HG02970 (cell line): ENCODE data around the gene WNT3.
"Not testable (repeated sequence)": the region's sequence is repeated elsewhere in the genome, so short reads cannot be mapped to it uniquely, and the experiment has no call there.

Experiments used
- ATAC-seq: cut with Tn5 transposase; IDR thresholded peaks from one replicate; pipeline ENCODE4 v1.9.1; 2021; ENCODE audit warnings: mild to moderate bottlenecking, moderate library complexity, moderate number of reproducible peaks; ENCODE audit not compliant: unreplicated experiment, low FRiP score

The WNT3 gene, protein sequence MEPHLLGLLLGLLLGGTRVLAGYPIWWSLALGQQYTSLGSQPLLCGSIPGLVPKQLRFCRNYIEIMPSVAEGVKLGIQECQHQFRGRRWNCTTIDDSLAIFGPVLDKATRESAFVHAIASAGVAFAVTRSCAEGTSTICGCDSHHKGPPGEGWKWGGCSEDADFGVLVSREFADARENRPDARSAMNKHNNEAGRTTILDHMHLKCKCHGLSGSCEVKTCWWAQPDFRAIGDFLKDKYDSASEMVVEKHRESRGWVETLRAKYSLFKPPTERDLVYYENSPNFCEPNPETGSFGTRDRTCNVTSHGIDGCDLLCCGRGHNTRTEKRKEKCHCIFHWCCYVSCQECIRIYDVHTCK

DNA sequence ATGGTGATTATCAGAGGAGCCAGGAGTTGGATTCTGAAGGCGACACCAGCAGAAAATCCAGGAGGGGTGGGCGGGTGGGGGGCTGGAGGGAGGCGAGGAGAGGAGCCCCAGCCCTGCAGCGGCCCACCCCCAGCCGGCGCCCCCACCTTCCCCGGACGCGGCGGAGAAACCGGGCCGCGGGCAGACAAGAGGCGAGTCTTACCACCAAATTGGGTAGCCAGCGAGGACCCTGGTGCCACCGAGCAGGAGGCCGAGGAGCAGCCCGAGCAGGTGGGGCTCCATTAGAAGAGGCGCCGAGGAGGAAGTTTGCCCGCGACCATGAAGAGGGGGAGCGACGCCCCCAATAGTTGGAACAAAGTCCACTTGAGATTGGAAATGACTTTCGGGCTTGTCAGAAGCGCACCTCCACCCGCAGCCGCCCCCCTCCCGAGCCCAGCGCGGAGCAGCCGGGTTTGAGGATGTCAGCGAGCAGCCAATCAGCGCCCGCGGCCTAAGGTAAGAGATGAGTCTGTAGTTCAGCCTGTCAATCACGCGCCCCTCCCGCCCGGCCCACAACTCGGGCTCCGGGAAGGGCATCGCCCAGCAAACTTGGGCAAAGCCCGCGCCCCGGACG is at the start of gene WNT3:
TSS of gene WNT3 (minus strand) at position 377 of the 613 bp plus-strand sequence. CDS start at position 282, 95 bp downstream.
- ATAC-seq = no peak

DNA sequence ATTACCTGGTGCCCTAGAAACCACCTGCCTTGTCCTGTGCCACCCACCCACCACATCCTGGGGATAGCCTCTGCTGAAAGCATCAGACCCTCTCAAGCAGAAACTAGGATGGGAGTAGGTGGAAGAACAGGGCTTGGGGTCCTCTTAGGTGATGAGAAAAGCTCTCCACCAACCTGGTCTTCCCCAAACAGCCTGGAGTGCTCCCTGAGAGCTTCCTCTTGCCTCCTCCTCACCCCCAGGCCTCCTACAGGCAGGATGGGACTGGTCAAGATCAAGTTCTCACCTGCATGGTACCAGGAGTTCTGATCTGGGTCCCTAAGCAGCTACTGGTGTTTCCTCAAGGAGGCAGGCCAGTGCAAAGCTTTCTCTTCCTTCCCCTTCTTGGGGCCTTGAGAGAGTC is 48.3 kb upstream of the WNT3 start:
- no peak for ATAC-seq

DNA sequence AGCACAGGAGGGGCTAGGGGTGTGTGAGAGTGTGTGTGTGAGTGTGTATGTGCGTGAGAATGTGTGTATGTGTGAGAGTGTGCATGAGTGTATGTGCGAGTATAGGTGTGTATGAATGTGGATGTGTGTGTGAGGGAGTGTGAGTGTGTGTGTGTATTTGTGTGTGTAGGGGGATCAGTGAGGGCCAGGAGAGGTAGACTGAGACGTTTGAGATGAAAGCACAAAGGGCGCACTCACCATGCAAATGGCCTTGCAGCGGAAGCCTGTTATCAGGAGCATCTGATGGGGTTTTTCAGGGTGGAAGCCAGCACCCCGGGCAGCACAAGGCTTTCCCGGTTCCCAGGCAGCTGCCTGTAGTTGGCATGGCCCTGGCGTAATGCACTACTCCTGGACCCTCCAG is 47.8 kb upstream of the WNT3 start:
- ATAC-seq = no peak

DNA sequence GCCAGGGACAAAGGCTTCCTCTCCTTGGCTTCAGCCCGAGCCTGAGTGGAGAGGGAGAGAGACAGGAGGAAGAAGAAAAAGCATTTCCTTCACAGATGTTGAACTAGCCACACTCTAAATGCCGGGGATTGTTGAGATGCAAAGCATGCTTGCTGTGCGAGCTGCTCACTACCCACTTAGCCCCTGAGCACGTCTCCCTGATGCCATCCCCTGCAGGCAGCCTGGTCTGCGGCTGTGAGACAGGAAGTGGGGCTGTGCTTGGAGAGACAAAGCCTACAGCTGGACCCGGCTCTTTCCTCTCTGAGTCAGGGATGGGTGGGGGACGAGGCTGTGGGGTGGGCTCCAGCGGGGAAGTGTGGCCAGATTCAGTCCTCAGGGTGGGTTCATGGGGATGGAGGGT is 46.6 kb upstream of the WNT3 start:
- ATAC-seq = no peak

DNA sequence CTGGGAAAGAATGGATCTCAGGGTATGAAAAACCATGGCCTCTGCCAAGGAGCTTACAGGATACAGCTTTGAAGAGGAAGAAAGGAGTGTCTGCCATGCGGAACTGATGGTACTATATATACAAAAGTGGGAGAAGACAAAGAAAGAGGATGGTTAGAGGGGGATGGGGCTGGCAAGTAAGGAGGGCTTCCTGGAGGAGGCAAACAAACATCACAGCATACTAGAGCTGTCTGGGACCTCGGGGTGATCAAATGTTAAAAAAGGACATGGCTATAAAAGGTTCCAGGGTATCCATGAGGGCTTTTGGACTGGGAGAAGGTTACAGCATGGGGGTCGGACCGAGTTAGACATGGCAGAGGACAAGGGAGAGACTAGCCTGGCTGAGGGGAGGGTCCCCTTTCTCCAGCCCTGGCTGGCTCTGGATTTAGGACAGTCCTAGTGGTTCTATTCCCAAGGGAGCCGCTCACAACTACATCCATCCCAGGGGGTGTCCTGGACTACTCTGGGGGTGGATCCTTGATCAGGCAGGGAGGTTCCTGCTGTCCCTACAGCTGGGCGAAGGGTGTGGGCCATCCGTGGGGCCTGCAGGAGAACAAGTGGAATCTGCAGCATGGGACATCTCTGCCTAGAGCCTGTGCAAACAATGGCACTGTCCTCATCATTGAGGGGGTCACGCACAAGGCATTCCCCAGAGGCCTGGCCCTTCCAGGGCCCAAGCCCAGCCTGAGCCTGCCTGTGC is 45.1 kb upstream of the WNT3 start:
- no peak for ATAC-seq

DNA sequence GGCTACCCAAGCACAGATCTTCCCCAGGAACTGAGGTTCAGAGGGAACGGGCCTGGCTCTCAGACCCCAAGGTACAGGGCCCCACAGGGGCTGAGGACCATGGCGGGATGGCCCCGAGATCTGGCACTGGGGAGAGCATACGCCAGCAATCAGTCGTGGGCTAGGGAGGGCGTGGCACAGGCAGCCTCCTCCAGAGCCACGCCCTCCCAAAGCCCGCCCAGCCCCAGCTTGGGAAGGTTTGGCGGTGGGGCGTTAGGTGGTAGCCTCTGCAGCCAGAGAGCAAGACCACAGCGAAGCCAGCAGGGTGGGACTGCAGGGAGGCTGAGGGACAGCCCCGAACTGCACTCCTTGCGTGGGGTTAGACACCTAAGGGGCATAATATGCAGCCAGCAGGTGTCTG is 44.5 kb upstream of the WNT3 start:
- ATAC-seq = no peak

DNA sequence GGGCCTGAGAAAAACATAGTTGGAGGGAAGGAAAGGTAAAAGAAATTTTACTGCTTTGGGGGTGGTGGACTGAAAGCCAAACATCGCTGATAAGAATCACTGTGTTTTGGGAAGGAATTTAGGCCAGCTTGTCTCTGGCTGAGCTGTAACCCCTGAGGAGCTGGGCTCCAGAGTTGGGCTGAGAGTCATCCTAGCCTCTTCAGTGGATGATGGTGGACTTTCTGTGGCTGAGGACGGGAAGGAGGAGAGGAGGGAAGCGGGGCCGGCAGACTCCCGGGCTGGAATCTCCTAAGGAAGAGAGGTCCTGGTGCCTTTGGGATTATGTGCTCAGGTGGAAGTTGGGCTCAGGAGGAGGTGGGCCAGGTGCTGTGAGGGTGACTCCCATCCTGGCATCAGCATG is 41.5 kb upstream of the WNT3 start:
- ATAC-seq = no peak

DNA sequence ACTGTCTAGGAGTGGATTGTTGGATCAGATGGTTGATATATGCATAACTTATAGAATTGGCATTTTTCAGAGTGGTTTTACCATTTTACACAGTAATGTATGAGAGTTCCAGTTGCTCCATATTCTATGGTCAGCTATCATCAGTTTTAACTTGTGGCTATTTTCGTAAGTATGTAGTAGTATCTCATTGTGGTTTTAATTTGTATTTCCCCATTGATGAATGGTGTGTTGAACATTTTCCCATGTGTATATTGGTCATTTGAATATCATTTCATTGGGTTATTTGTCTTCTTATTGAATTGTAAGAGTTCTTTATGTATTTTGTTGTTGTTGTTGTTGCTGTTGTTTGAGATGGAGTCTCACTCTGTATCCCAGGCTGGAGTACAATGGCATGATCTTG is 39.1 kb upstream of the WNT3 start:
- ATAC-seq = no peak

DNA sequence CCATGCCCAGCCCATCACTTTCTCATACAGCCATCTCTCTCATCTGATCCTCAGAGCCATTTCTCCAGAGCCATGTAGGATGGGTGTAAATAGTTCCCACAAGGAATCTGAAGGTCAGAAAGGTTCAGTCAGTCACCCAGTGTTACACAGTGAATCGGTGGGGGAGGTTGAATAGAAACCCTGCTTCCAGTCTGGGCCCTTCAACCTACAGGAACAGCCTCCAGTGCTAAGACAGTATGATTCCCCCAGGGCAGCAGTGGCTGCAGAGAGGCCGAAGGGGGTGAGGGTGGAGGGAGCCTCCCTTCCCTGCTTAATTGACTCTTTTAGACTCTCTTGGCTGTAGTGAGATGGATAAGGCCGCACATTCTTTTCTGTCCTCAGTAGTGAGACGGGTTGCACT is 36.5 kb upstream of the WNT3 start:
- ATAC-seq = no peak

DNA sequence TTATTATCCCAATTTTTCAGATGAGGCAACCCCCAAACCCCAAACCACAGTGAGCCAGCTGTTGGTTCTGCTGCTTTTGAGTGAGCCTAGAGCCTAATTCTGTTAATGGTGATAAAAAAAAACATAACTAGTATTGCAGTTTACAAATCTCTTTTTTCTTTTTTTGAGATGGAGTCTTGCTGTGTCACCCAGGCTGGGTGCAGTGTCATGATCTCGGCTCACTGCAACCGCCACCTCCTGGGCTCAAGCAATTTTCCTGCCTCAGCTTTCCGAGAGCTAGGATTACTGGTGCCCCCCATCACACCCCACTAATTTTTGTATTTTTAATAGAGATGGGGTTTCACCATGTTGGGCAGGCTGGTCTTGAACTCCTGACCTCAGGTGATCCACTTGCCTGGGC is 36.0 kb upstream of the WNT3 start:
- no peak for ATAC-seq

DNA sequence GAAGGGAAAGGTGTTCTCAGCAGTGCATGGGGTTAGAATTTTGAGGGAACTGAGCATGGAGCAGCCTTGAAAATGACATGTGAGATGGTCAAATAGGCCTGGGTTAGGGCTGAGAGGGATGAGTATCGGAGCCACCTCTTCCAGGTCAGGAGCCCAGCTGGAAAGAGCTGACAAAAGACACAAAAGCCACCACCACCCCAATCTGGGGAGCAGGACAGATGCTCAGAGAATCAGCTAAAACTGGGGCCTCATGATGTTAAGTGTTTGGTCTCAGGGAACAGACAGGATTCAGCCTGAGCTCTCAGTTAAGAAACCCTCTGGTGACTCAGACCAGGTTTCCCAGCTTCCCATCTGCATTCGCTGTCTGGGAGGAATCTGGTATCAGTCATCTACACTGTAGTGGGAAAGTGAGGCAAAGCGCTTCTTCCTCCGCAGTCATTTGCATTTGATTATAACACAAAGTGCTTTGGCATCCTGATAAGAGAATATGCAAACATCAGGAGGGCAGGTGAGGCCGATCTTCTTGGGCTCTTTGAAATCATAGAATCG is 35.5 kb upstream of the WNT3 start:
- ATAC-seq = no peak

DNA sequence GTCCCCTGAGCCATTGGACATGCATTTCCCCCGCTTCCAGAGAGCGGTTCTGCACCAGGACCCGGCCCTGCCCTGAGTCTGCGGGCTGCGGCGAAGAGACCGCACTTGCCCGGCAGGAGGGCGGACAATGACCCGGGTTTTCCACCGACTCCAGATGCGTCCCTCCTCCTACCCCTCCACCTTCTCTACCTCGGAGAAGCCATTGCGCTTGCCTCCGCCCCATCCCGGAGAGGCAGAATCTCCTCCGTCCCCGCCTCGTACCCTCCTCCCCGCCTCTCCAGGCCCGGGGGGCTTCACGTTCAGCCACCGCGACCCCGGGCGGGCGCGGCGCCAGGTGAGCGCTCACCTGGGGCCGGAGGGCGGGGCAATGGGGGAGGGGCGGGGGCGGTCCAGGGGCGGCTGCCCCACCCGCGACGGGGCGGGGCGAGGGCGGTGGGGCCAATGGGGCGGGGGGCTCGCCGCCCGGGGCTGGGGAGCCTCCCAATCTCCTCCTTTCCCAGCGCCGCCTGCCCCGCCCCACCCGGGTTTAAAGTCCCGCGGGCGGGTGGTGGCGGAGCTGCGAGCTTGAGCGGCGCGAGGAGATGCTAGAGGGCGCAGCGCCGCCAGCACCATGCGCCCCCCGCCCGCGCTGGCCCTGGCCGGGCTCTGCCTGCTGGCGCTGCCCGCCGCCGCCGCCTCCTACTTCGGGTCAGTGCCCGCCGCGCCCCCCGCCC is 32.7 kb upstream of the WNT3 start, which contains the start of gene WNT9B:
TSS of gene WNT9B (plus strand) at position 555 of the 713 bp plus-strand sequence. CDS start at position 611, 56 bp downstream.
- no peak for ATAC-seq

DNA sequence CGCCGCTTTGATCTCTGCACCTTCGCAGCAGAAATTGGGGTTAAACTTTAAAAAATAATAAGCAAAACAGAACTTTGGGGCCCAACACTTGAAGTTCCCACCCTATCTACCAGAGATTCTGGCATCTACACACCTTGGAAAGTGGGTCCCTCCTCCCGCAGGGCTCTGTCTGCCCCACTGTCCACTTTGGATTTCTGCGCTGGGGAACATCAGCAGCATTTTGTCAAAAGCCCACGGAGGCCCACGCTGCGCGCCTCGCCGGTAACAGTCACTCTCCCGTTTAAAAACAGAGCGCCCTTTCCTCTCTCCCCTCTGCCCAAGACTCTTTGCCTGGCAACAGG is 32.2 kb upstream of the WNT3 start:
- ATAC-seq = no peak

DNA sequence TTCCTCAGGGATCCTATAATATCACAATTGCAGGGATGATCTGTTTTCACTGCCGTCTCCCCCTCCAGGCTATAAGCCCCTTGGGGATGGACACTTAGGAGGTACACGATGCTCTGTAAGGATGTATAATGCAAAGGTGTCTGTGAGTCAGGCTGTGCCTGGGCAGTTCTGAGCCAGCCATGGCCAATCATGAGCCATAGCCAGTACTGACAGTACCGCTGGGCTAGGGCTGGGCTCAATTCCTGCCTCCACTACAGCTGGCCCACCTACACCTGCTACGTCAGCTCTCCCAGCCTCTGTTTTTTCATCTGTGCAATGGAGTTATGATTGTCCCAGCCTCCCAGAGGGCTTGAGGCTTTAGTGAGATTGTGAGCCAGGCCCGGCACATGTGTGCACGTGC is 30.0 kb upstream of the WNT3 start:
- ATAC-seq = no peak

DNA sequence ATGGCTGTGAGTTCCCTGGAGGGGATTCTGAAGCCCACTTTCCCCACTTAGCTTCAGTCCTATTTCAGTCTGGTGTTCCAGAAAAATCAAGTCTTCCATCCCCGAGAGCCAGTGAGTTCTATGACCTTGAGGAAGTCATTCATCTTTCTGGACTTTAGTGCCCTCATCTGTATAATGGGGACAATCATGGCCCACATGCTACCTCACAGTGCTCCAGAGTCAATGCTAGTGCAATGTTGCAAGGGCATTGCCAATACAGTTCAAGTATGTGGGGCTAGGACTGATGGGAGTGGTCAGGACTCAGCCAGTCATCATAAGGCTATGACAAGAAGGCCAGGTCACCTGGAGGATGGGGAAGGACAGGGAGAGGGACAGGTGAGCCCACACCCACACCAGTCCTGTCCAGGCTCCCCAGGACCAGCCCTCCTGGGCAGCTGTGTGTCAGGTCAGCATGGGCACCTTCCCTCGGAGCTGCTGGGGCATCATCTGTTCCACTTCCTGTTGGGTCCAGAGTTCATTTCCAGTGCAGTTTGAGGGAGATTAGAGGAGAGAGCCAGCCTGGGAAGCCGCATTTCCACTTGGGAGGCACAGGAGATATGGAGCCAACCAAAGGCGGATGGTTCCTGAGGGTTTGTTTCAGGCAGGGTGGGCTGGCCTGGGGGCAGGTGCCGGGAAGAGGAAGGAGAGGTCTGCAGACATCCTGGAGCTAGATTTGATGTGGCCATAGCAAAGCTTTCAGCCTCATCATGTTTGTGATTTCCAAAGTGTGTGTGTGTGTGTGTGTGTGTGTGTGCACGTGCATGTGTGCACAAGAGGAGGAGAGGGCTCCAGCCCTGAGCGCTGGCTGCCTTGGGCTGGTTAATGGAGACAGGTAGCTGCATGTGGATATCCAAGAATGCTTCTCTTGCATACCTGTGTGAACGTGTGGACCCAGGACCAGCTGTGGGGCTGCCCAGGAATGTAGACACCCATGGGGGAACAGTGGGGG is 29.0 kb upstream of the WNT3 start:
- ATAC-seq = no peak

DNA sequence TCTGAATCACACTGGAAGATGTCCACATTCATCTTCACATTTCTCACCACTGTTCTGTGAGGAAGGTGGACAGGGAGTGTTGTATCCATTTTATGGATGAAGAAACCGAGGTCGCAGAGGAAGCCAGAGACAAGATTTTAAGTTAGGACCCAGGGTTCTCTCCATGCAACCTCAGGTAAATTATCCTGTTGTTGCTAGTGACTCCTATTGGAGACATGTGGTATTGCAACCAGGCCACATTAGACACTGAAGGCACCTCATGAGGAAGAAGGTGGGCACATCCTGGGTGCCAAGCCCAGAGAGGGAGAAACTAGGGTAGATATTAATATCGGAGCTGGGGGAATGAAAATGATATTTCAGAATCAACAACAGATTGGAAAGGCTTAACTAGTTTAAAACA is 24.3 kb upstream of the WNT3 start:
- ATAC-seq = no peak

DNA sequence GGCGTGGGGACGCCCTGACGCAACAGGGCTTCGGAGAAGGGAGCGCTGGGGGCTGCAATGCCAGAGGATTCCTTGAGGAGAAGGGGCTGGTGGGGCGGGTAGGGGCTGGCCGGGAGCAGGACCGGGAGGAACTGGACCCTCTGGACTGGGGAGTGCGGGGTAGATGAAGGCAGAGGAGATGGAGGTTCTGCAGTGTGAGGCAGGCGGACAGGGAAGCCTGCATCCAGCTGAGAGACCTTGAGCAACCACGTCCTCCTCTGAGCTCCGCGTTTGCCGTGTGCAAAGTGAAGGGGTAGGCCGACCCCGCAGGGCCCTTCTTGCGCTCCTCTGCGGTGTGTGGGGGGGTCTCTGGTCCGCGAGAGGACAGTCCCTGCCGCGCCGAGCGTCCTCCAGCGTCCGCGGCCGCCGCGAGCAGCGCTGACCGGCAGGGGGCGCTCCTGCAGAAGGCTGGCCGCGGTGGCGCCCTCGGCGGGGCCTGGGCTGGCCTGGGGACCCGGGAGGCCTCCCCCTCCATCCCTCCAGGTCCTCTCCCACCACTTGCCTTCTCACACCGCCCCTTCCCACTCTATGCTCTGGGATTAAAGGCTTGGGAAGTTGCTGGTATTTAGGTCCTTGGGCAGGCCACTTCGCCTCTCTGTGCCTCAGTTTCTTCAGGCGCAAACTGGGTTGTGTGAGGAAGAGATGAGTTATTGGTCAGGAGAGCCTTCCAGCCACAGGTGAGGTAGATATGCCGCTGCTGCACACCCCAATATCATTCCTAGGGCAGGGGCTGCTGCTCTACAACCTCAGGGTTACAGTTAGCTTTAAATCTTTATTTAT is 23.3 kb upstream of the WNT3 start:
- no peak for ATAC-seq

DNA sequence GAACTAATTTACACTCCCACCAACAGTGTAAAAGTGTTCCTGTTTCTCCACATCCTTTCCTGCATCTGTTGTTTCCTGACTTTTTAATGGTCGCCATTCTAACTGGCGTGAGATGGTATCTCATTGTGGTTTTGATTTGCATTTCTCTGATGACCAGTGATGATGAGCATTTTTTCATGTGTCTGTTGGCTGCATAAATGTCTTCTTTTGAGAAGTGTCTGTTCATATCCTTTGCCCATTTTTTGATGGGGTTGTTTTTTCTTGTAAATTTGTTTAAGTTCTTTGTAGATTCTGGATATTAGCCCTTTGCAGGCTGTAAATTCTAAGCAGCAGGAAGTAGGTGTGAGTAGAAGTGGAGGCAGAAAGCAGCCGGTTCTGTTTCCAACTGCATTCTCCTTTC is 22.1 kb upstream of the WNT3 start:
- not testable (repeated sequence) for ATAC-seq

DNA sequence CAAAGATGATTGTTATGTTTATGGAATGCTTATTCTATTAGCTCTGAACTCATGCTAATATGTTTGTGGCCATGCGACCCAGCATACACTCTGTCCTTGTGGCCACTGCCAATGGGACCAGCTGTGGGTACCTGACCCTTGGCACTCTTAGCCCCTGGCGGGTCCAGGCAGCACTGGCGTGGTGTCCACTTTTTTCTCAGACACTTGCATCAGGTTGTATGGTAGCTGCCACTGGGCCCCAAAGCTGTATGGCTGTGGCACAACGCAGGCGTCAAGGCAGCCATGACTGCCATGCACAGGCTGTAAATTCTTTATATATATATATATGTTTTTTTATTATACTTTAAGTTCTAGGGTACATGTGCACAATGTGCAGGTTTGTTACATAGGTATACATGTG is 20.7 kb upstream of the WNT3 start:
- ATAC-seq = no peak
